Ishikawa (cell line): ENCODE results near the gene PLPP1.
A peak's percentile ranks its signal among the peaks of the same experiment; 100 is the strongest.

ENCODE experiments used
- CEBPB ChIP-seq: IDR thresholded peaks from 2 replicates; pipeline ENCODE4 v1.6.1; 2012
- CREB1 ChIP-seq: IDR thresholded peaks from 2 replicates; pipeline ENCODE4 v1.6.1; 2012; ENCODE audit warnings: low read depth
- EGR1 ChIP-seq: IDR thresholded peaks from 2 replicates; pipeline ENCODE4 v1.6.1; 2012
- EP300 ChIP-seq: IDR thresholded peaks from 2 replicates; pipeline ENCODE4 v1.6.1; 2012; ENCODE audit warnings: borderline replicate concordance
- FOXM1 ChIP-seq: IDR thresholded peaks from 2 replicates; pipeline ENCODE4 v1.6.1; 2012; ENCODE audit warnings: low read depth, borderline replicate concordance
- MAX ChIP-seq: IDR thresholded peaks from 2 replicates; pipeline ENCODE4 v1.6.1; 2012
- NFIC ChIP-seq: IDR thresholded peaks from 2 replicates; pipeline ENCODE4 v1.6.1; 2012
- RAD21 ChIP-seq: IDR thresholded peaks from 2 replicates; pipeline ENCODE4 v1.6.1; 2012; ENCODE audit warnings: low read depth
- REST ChIP-seq: IDR thresholded peaks from 2 replicates; pipeline ENCODE4 v1.6.1; 2012; ENCODE audit warnings: low read depth, mild to moderate bottlenecking
- TAF1 ChIP-seq: IDR thresholded peaks from 2 replicates; pipeline ENCODE4 v1.6.1; 2012; ENCODE audit warnings: low read depth, mild to moderate bottlenecking
- TCF12 ChIP-seq: IDR thresholded peaks from 2 replicates; pipeline ENCODE4 v1.6.1; 2012; ENCODE audit warnings: low read depth
- TEAD4 ChIP-seq: IDR thresholded peaks from 2 replicates; pipeline ENCODE4 v1.6.1; 2012
- USF1 ChIP-seq: IDR thresholded peaks from 2 replicates; pipeline ENCODE4 v1.6.1; 2012
- YY1 ChIP-seq: IDR thresholded peaks from 2 replicates; pipeline ENCODE4 v1.6.1; 2012; ENCODE audit warnings: low read depth
- ZBTB7A ChIP-seq: IDR thresholded peaks from 2 replicates; pipeline ENCODE4 v1.6.1; 2012; ENCODE audit warnings: low read depth

Gene PLPP1

GRCh38 chr5:55534436-55535198 is at the start of gene PLPP1:
Gene PLPP1, minus strand, starts transcription at chr5:55534964. Its CDS starts 335 bp downstream, at chr5:55534629.
- peak; percentile 75 for TF ChIP-seq MAX
- TF ChIP-seq YY1: peak; percentile 83
- no peak for TF ChIP-seq FOXM1
- TF ChIP-seq TCF12: no peak
- peak; percentile 65 for TF ChIP-seq EGR1
- peak; percentile 86 for TF ChIP-seq ZBTB7A
- TF ChIP-seq TAF1: peak; percentile 57; the same call in 1 of the 2 replicates

- TF ChIP-seq EP300: no peak
- no peak for TF ChIP-seq RAD21
- no peak for TF ChIP-seq TCF12
- TF ChIP-seq TEAD4: no peak
Measured at GRCh38 chr5:55583578-55583977, 48.8 kb upstream of the PLPP1 start.

GRCh38 chr5:55582256-55582655 is 47.5 kb upstream of the PLPP1 start:
- TF ChIP-seq MAX (no peak), CEBPB (no peak), USF1 (no peak), CREB1 (no peak), TCF12 (no peak), RAD21 (no peak), EGR1 (no peak), TAF1 (no peak), NFIC (no peak)

GRCh38 chr5:55580042-55580441 is 45.3 kb upstream of the PLPP1 start:
- no peak for TF ChIP-seq EP300
- no peak for TF ChIP-seq USF1
- no peak for TF ChIP-seq RAD21
- no peak for TF ChIP-seq REST
- no peak for TF ChIP-seq MAX
- no peak for TF ChIP-seq YY1
- TF ChIP-seq ZBTB7A: no peak
- TF ChIP-seq EGR1: no peak
- TF ChIP-seq NFIC: no peak

GRCh38 chr5:55578771-55579170 is 44.0 kb upstream of the PLPP1 start:
- TF ChIP-seq YY1 (no peak), REST (no peak), EP300 (no peak), TAF1 (no peak), USF1 (no peak), TEAD4 (no peak), CEBPB (no peak), NFIC (no peak), TCF12 (no peak), FOXM1 (no peak), RAD21 (no peak)
